ENCODE results near the gene SMIM11. TPM values are rescaled to one million over a fixed set of nuclear protein-coding genes. Genes with fewer than 3 reads are reported as not detected.

SMIM11 gene
- total and polyA plus RNA-seq, 2 experiments from 2014 or later, result 3.5 to 8.9 TPM

GRCh38 chr21:34335316-34335715 is 40.0 kb upstream of the SMIM11 start:
- H3F3A ChIP-seq (replicated peaks; ENCODE audit: low read depth), result no peaks in the 10 kb centered on the region
- Mint-ChIP-seq H3K4me3 (no peak overlapping the region), H3K36me3 (ENCODE audit: low read depth) (no peaks in the 10 kb centered on the region), H3K4me1 (peaks cover 2% of the 10 kb centered on the region; the same call in 2 of the 3 replicates), H3K27ac (no peak overlapping the region), H3K27me3 (ENCODE audit: insufficient read depth, low read depth, poor library complexity) (peaks cover 13% of the 10 kb centered on the region), H3K9me3 (no peaks in the 10 kb centered on the region)
- no peaks in the 10 kb centered on the region for H3K4me1 ChIP-seq (ENCODE audit: insufficient read depth)
- H3K79me2 ChIP-seq (replicated peaks; ENCODE audit: insufficient read depth), result no peaks in the 10 kb centered on the region
- ATAC-seq (no peak), DNase-seq (ENCODE audit: low spot score) (no peak)
- H2AFZ ChIP-seq, result no peak overlapping the region
- no peaks in the 10 kb centered on the region for H3K36me3 ChIP-seq (ENCODE audit: insufficient read depth)
- no peaks in the 10 kb centered on the region for H4K20me1 ChIP-seq (replicated peaks; ENCODE audit: insufficient read depth)
- no peak overlapping the region for H3K27ac ChIP-seq (ENCODE audit: low read depth)
- no peak overlapping the region for H3K4me3 ChIP-seq
- no peak for TF ChIP-seq CREB1 (CRISPR knock-in tag; IDR thresholded peaks at IDR 0.05; ENCODE audit: low read depth)
- no peak overlapping the region for H3K4me2 ChIP-seq
- 0 out of 2 replicates have a peak, but pooled peaks cover 9% of the 10 kb centered on the region for H3K9me2 ChIP-seq (ENCODE audit: insufficient read depth)
- no peaks in the 10 kb centered on the region for H3K27me3 ChIP-seq (ENCODE audit: insufficient read depth)

GRCh38 chr21:34336245-34336644 is 39.1 kb upstream of the SMIM11 start:
- H4K20me1 ChIP-seq (replicated peaks; ENCODE audit: insufficient read depth), result no peaks in the 10 kb centered on the region
- ATAC-seq (no peak), DNase-seq (ENCODE audit: low spot score) (no peak)
- H3K36me3 ChIP-seq (ENCODE audit: insufficient read depth), result no peaks in the 10 kb centered on the region
- no peaks in the 10 kb centered on the region for H3F3A ChIP-seq (replicated peaks; ENCODE audit: low read depth)
- no peaks in the 10 kb centered on the region for H3K27me3 ChIP-seq (ENCODE audit: insufficient read depth)
- Mint-ChIP-seq H3K9me3 (no peaks in the 10 kb centered on the region), H3K27me3 (ENCODE audit: insufficient read depth, low read depth, poor library complexity) (peaks cover 15% of the 10 kb centered on the region), H3K4me3 (no peak overlapping the region), H3K27ac (no peak overlapping the region), H3K36me3 (ENCODE audit: low read depth) (no peaks in the 10 kb centered on the region), H3K4me1 (peaks cover 2% of the 10 kb centered on the region; the same call in 2 of the 3 replicates)
- no peak overlapping the region for H3K4me3 ChIP-seq
- H3K4me2 ChIP-seq, result no peak overlapping the region
- H3K27ac ChIP-seq (ENCODE audit: low read depth), result no peak overlapping the region
- H2AFZ ChIP-seq, result no peak overlapping the region
- H3K79me2 ChIP-seq (replicated peaks; ENCODE audit: insufficient read depth), result no peaks in the 10 kb centered on the region
- TF ChIP-seq POLR2AphosphoS5 (IDR thresholded peaks at IDR 0.05; ENCODE audit: low read depth) (no peak), EZH2phosphoT487 (IDR thresholded peaks at IDR 0.05; ENCODE audit: unreplicated experiment) (no peak), CREB1 (CRISPR knock-in tag; IDR thresholded peaks at IDR 0.05; ENCODE audit: low read depth) (no peak), ZNF114 (CRISPR knock-in tag; IDR thresholded peaks at IDR 0.05) (no peak), REST (IDR thresholded peaks at IDR 0.05; ENCODE audit: unreplicated experiment) (no peak), ETS1 (IDR thresholded peaks at IDR 0.05) (no peak), ZNF331 (CRISPR knock-in tag; IDR thresholded peaks at IDR 0.05; ENCODE audit: low read depth) (no peak), ZNF462 (CRISPR knock-in tag; IDR thresholded peaks at IDR 0.05) (no peak), EZH2 (IDR thresholded peaks at IDR 0.05; ENCODE audit: low read depth, unreplicated experiment) (no peak), JUNB (IDR thresholded peaks at IDR 0.05; ENCODE audit: unreplicated experiment) (no peak), NANOG (IDR thresholded peaks at IDR 0.05; ENCODE audit: borderline replicate concordance) (no peak), STAT1 (IDR thresholded peaks at IDR 0.05; ENCODE audit: unreplicated experiment) (no peak)
- H3K9me2 ChIP-seq (ENCODE audit: insufficient read depth), result 0 out of 2 replicates have a peak, but pooled peaks cover 2% of the 10 kb centered on the region
- H3K4me1 ChIP-seq (ENCODE audit: insufficient read depth), result no peaks in the 10 kb centered on the region
